Mesothelial cell of epicardium (in vitro differentiated cells): ENCODE measurements around the gene VIM. TPM values are rescaled to one million over a fixed set of nuclear protein-coding genes. Genes with fewer than 3 reads are reported as not detected.

Experiments used
- DNase-seq, 2 experiments: peaks; one replicate each; pipeline ENCODE4 v3.0.0; 2021; ENCODE audit warnings: low spot score in 2 of 2; ENCODE audit not compliant: unreplicated experiment in 2 of 2
- H3K27ac Mint-ChIP-seq: 2 replicates; pipeline ENCODE4 v1.8.0; 2021; ENCODE audit warnings: mixed read lengths
- H3K27me3 Mint-ChIP-seq: 2 replicates; pipeline ENCODE4 v1.8.0; 2021; ENCODE audit warnings: low read depth, mixed read lengths
- H3K36me3 Mint-ChIP-seq: 2 replicates; pipeline ENCODE4 v1.8.0; 2021; ENCODE audit warnings: mixed read lengths
- H3K4me1 Mint-ChIP-seq: 2 replicates; pipeline ENCODE4 v1.8.0; 2021; ENCODE audit warnings: mixed read lengths
- H3K4me3 Mint-ChIP-seq: 2 replicates; pipeline ENCODE4 v1.8.0; 2021; ENCODE audit warnings: mild to moderate bottlenecking, moderate library complexity, mixed read lengths
- H3K9me3 Mint-ChIP-seq: 2 replicates; pipeline ENCODE4 v1.8.0; 2021; ENCODE audit warnings: mixed read lengths
- total RNA-seq: library from RNA; stranded (reverse); gene quantifications from 3 replicates; pipeline ENCODE4 v1.2.1, GENCODE V29; 2021
- TF ChIP-seq, protein P1 (sequence below): fragments of 200-600 bp; sonication (generic); IDR thresholded peaks from one replicate; pipeline ENCODE4 v1.5.0; 2021; ENCODE audit warnings: antibody characterized with exemption; ENCODE audit not compliant: unreplicated experiment

The VIM gene
- total RNA-seq, 1 donor from 2014 or later, result 1,481 TPM

DNA sequence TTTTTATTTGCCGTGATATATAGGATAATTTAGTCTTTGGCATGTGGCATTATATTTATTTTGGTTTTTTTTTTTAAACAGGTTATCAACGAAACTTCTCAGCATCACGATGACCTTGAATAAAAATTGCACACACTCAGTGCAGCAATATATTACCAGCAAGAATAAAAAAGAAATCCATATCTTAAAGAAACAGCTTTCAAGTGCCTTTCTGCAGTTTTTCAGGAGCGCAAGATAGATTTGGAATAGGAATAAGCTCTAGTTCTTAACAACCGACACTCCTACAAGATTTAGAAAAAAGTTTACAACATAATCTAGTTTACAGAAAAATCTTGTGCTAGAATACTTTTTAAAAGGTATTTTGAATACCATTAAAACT is 9.1 kb downstream of the VIM start:
- no peak for DNase-seq
- peaks cover 10% of the 10 kb centered on the region for H3K4me1 Mint-ChIP-seq
- no peak overlapping the region for H3K4me3 Mint-ChIP-seq
- peaks cover 25% of the 10 kb centered on the region for H3K36me3 Mint-ChIP-seq
- TF ChIP-seq, protein P1, sequence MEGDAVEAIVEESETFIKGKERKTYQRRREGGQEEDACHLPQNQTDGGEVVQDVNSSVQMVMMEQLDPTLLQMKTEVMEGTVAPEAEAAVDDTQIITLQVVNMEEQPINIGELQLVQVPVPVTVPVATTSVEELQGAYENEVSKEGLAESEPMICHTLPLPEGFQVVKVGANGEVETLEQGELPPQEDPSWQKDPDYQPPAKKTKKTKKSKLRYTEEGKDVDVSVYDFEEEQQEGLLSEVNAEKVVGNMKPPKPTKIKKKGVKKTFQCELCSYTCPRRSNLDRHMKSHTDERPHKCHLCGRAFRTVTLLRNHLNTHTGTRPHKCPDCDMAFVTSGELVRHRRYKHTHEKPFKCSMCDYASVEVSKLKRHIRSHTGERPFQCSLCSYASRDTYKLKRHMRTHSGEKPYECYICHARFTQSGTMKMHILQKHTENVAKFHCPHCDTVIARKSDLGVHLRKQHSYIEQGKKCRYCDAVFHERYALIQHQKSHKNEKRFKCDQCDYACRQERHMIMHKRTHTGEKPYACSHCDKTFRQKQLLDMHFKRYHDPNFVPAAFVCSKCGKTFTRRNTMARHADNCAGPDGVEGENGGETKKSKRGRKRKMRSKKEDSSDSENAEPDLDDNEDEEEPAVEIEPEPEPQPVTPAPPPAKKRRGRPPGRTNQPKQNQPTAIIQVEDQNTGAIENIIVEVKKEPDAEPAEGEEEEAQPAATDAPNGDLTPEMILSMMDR, result no peak
- no peaks in the 10 kb centered on the region for H3K27me3 Mint-ChIP-seq
- peaks cover 5% of the 10 kb centered on the region for H3K9me3 Mint-ChIP-seq
- no peak overlapping the region for H3K27ac Mint-ChIP-seq

- peaks cover 10% of the 10 kb centered on the region for H3K4me1 Mint-ChIP-seq
- H3K27ac Mint-ChIP-seq, result peak overlapping the region; percentile 6
- peaks cover 5% of the 10 kb centered on the region for H3K9me3 Mint-ChIP-seq
- TF ChIP-seq, protein P1, result no peak
- no peaks in the 10 kb centered on the region for H3K27me3 Mint-ChIP-seq
- H3K36me3 Mint-ChIP-seq, result peaks cover 25% of the 10 kb centered on the region
- no peak overlapping the region for H3K4me3 Mint-ChIP-seq
- DNase-seq, result no peak
Observed at GRCh38 chr10:17237915-17238444, 9.9 kb downstream of the VIM start.

GRCh38 chr10:17238445-17239291 is 10.6 kb downstream of the VIM start:
- peaks cover 5% of the 10 kb centered on the region for H3K9me3 Mint-ChIP-seq
- H3K27ac Mint-ChIP-seq, result peak overlapping the region; percentile 6
- no peak for DNase-seq
- TF ChIP-seq, protein P1, result no peak
- no peak overlapping the region for H3K4me3 Mint-ChIP-seq
- peaks cover 21% of the 10 kb centered on the region for H3K36me3 Mint-ChIP-seq
- H3K4me1 Mint-ChIP-seq, result peaks cover 7% of the 10 kb centered on the region
- no peaks in the 10 kb centered on the region for H3K27me3 Mint-ChIP-seq

DNA sequence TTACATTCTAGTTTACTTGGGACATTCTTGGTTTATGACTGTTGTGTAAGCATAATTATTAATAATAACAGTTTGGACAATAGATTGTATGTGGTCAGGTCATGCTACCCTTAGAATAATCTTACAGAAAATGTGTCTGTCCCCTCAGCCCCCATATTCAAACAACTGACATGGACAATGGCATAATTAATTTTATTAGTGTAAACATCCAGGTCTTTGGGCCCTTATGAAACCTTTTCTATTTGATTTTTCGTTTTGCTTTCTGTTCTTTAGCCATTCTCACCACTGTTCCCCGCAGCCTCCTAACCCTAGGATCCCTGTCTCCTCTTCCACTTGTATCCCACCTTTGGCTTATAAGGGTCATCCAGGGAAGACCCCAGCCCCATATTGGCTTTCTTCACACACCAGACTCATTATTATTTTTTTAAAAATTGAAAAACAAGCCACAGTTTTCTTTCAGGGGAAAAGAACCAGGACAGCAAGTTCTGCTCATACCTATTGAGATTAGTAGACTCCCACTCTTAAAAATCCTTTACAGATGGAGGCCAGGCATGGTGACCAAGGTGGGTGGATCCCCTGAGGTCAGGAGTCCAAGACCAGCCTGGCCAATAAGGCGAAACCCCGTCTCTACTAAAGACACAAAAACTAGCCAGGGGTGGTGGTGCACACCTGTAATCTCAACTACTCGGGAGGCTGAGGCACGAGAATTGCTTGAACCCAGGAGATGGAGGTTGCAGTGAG is 11.5 kb downstream of the VIM start:
- TF ChIP-seq, protein P1, result no peak
- no peak for DNase-seq
- no peak overlapping the region for H3K4me3 Mint-ChIP-seq
- H3K4me1 Mint-ChIP-seq, result peaks cover 4% of the 10 kb centered on the region
- H3K27ac Mint-ChIP-seq, result no peak overlapping the region
- H3K9me3 Mint-ChIP-seq, result peaks cover 5% of the 10 kb centered on the region
- H3K27me3 Mint-ChIP-seq, result no peaks in the 10 kb centered on the region
- H3K36me3 Mint-ChIP-seq, result peaks cover 17% of the 10 kb centered on the region

DNA sequence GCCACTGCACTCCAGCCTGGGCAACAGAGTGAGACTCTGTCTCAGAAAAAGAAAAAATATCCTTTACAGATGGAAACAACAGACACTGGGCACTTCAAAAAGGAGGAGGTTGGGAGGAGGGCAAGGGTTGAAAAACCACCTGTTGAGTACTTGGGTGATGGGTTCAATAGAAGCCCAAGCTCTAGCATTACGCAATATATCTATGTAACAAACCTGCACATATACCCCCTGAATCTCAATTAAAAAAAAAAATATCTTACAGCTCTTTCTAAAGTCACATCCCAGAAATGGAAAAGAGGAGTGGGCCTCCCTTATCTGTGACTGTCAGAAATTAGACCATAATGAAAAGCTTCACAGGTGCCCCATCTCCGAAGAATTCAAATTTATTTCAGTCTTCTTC is 12.1 kb downstream of the VIM start:
- H3K4me1 Mint-ChIP-seq, result peaks cover 4% of the 10 kb centered on the region
- H3K36me3 Mint-ChIP-seq, result peaks cover 12% of the 10 kb centered on the region
- TF ChIP-seq, protein P1, result no peak
- no peak overlapping the region for H3K27ac Mint-ChIP-seq
- no peak for DNase-seq
- H3K9me3 Mint-ChIP-seq, result peaks cover 5% of the 10 kb centered on the region
- no peaks in the 10 kb centered on the region for H3K27me3 Mint-ChIP-seq
- no peak overlapping the region for H3K4me3 Mint-ChIP-seq
